Prostate gland (tissue), 2 donors: ENCODE results near the gene SLC25A33.

ENCODE experiments used
- POLR2A ChIP-seq: fragments of 450-650 bp; IDR thresholded peaks from one replicate; pipeline ENCODE4 v1.6.1; 2016; ENCODE audit warnings: antibody characterized with exemption, mild to moderate bottlenecking
- POLR2AphosphoS5 ChIP-seq: sonication (generic); formaldehyde crosslinking; IDR thresholded peaks from one replicate; pipeline ENCODE4 v1.6.1; 2017; ENCODE audit warnings: antibody characterized with exemption
- TF ChIP-seq, protein P1 (sequence below), 4 experiments: fragments of 200-600 bp in 2 of 4; fragments of 450-650 bp in 2 of 4; sonication (generic) in 2 of 4; IDR thresholded peaks; 1 replicate in 3 of 4; 2 replicates in 1 of 4; pipeline ENCODE4 v1.5.1; 2016 to 2019; ENCODE audit warnings: antibody characterized with exemption in 4 of 4, mild to moderate bottlenecking in 2 of 4, moderate library complexity in 2 of 4

DNA sequence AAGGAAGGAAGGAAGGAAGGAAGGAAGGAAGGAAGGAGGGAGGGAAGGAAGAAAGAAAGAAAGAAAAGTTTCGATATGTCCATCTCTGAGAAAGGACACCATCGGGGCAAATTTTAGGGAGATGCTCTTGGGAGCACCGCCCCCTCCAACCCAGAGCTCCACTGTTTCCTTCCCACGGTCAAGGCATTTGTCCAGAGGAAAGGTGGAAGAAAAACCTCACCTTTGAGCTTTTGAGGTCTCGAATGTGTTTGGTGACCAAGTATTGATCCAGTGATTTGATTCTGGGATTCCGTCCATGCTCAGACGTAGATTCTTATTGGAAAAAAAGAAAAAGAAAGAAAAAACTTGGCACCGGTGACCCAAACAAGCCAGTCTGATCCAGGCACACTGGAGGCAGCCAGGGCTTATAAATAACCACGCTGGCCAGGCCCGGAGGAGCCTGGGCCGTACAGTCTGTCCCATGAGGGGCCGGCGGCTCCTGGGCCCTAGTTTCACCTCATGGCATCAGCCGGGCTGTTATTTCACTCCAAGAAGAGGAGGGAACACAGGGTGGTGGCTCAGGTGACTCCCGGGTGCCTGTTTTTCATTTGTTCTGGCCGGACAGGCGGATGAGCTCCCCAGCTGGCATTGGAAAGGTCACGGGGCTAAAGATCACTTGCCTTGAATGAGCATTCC, 36.1 kb upstream of the SLC25A33 start:
- TF ChIP-seq, protein P1, sequence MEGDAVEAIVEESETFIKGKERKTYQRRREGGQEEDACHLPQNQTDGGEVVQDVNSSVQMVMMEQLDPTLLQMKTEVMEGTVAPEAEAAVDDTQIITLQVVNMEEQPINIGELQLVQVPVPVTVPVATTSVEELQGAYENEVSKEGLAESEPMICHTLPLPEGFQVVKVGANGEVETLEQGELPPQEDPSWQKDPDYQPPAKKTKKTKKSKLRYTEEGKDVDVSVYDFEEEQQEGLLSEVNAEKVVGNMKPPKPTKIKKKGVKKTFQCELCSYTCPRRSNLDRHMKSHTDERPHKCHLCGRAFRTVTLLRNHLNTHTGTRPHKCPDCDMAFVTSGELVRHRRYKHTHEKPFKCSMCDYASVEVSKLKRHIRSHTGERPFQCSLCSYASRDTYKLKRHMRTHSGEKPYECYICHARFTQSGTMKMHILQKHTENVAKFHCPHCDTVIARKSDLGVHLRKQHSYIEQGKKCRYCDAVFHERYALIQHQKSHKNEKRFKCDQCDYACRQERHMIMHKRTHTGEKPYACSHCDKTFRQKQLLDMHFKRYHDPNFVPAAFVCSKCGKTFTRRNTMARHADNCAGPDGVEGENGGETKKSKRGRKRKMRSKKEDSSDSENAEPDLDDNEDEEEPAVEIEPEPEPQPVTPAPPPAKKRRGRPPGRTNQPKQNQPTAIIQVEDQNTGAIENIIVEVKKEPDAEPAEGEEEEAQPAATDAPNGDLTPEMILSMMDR (IDR thresholded peaks at IDR 0.05): no peak
- TF ChIP-seq POLR2A (no peak), POLR2AphosphoS5 (peak; percentile 26)
